Measurements from ENCODE around the gene HSPA2.

DNA sequence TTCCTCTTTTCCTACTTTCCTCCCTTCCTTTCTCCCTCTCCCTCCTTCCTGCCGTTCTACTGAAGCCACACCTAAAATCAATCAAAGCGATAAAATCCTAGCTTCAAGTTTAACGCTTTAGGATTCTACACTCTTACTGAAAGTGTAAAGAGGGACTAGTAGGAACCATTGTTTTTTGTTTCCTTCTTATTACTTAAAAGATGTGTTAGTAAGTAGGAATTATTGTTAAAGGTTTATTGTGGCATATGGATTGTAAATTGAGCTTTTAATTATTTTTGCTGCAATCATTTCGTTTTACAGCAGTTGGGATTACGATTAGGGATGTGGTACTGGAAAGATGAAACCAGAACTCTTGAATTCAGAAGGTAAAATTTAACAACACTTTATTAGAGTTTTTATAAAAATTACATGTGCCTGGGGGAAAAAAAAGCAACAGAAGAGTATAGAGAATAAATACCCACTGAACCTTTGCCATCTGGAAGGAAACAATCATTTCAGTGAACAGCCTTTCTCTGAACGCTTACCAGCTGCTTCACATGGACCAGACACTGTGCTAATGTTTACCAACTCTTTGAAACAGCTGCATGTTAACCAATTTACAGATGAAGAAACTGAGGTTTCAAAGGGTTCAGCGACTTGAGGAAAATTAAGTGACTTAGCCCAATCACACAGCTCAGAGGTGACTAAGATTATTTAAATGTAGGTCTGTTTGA lies 10.2 kb downstream of the HSPA2 start:
- no peak for TF ChIP-seq YY1 (IDR thresholded peaks at IDR 0.05; ENCODE audit: insufficient read depth, insufficient read length)
- TF ChIP-seq ZNF274 (IDR thresholded peaks at IDR 0.05; ENCODE audit: low read depth, low read length), result no peak
- no peak for TF ChIP-seq SUZ12 (IDR thresholded peaks at IDR 0.05; ENCODE audit: extremely low read depth, insufficient read depth, insufficient read length)
